GM19372 (cell line): Measurements from ENCODE around the gene MCC.

Experiments used
- ATAC-seq: cut with Tn5 transposase; IDR thresholded peaks from one replicate; pipeline ENCODE4 v1.9.1; 2021; ENCODE audit warnings: mild to moderate bottlenecking, low read depth, moderate library complexity; ENCODE audit not compliant: unreplicated experiment

Gene MCC

DNA sequence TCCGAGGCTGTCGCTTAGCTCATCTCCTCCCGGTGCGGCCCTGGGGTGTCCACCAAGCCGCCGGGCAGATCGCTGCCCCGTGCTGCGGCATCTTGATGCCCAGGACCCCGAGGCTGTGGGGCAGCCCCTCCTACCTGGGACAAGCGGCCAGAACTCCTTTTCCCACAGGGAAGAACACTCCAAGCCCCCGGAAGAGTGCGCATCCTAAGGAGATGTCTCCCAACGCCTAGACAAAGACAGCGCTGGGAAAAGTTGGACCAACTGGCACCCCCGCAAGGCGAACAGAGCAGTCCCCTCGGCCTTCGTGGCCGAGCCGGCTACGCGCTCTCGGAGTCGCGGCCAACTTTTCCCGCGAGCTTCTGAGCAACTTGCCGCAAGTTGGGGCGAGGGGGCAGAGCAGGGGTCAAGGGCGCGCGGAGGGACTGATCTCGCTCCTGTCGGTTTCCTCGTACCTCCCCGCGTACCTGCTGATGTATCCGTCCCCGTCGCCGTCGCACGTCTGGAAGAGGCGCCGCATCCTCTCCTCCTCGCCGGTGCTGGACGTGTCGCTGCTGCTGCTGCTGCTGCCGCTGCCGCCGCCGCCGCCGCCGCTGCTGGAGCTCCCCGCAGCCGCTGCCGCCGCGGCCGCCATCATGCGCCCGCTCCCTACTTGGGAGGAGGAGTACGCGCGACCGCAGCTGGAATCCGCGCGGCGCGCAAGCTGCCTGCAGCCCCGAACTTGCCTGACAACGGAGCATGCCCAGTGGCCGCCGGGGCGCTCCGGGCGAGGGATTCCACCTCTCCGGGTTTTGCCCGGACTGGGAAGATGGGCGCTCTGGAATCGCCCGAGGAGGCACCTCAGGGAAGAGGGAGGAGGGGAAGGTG lies at the start of gene MCC:
Gene MCC (minus strand): TSS at position 673 of the 864 bp plus-strand sequence.
- ATAC-seq, result peak; percentile 38

DNA sequence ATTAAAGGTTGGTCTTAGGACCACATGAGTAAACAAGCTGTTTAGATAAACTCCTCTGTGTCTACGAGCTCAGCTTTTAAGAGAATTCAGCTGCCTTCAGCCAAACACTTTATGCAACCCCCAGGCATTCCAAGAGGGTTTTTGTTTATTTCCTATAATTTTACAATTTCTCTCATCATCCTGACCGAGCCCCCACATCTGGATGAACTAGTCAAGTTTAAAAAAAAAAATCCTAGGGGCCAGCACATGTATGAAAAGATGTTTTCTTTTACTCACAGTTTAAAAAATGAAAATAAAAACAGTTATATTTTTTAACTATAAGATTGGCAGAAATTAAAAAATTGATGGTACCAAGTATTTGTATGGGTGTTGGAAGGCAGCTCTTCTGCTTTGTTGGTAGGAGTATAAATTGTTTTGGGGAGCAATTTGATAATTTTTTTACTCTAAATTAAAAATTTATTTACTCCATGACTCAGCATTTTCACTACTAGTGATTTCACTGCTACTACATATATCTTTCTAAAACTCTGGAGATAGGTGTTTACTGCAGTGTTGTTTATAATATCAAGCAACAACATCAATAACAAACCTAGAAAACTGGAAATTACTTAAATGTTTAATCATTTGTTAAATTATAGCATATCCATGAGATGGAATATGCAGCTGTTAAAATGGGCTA lies 43.4 kb upstream of the MCC start:
- ATAC-seq, result no peak

DNA sequence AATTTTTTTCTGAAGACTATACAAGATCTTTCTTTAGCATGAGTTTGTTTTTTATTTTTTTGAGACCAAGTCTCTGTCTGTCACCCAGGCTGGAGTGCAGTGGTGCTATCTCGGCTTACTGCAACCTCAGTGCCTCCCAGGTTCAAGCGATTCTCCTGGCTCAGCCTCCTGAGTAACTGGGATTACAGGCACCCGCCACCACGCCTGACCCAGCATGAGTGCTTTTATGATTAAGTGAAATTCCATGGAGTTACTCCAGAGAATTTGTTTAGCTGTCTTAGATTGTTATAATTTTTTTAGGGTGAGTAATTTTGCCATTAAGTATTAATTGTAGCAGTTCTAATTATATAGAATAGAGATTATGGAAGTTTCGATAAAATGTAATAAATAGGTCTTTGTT lies 39.5 kb upstream of the MCC start:
- no peak for ATAC-seq

DNA sequence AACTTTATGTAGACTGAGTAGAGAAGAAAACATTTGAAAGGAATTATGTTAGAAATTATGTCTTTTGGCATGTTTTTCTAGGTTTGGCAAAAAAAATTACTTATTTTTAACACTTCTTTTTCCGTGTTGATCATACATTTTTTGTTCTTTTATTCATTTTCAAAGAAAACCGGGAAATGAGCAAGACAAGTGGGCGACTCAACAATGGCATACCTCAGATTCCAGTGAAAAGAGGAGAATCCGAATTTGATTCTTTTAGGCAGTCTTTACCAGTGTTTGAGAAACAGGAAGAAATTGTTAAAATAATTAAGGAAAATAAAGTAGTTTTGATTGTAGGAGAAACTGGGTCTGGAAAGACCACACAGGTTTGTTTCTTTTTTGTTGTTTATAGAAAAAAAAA lies 38.2 kb upstream of the MCC start:
- ATAC-seq, result no peak

DNA sequence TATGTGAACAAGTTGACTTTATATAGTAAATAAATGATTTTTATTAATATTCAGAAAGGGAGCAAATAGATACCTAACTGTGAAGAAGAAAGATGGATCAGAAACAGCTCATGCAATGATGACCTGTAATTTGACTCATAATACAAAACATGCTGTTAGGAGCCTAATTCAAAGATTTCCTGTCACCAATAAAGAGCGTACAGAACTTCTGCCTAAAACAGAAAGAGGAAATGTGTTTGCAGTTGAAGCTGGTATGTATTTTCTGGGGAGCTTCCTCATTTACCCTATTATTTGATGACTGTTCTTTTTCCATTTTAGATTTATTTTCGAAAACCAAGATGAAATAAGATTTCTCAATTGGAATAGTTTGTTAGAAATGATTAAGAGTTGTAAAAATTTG lies 36.7 kb upstream of the MCC start:
- ATAC-seq, result peak; percentile 67

DNA sequence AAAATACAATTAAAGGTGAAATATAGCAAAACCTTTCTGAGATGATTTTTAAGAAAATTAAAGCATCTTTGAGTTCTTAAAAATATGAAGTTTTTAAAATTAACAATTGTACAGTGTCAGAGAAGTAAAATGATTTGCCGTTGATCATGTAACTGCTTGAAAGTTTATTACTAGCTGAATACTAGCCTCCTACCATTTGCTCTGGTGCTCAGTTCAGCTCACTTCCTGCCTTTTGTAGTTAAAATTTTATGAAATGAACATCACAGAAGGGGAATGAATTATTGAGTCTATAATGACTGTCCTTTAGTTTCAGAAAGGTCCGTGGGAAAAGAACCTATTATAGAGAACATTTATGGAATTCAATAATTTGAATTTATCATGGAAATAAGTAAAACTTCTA lies 34.9 kb upstream of the MCC start:
- no peak for ATAC-seq

DNA sequence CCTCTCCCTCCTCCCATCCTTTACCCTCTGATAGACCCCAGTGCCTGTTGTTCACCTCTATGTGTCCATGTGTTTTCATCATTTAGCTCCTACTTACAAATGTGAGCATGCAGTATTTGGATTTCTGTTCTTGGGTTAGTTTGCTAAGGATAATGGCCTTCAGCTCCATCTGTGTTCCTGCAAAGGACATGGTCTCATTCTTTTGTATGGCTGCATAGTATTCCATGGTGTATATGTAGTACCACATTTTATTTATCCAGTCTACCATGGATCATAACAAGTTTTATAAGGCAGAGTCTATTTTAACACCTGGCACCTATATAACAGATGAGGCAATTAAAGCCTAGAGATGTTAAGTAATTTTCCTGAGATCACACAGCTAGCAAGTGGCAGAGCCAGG lies 32.6 kb upstream of the MCC start:
- no peak for ATAC-seq

DNA sequence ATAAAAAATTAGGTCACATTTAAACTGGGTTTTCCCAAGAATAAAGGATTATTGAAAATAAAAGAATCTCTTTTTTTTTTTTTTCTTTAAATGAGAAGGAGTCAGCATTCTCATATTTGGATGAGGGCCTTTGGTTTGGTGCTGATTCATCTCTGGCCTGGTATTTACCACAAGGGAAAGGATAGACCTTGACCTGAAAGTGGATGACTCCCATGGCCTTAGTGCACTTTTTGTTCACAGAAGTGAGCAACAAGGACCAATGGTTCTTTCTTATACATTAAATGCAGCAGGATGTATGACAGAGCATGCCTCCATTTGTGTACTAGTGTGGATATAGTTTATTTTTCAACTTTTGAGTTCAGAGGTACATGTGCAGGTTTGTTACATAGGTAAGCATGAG lies 32.2 kb upstream of the MCC start:
- peak; percentile 49 for ATAC-seq

DNA sequence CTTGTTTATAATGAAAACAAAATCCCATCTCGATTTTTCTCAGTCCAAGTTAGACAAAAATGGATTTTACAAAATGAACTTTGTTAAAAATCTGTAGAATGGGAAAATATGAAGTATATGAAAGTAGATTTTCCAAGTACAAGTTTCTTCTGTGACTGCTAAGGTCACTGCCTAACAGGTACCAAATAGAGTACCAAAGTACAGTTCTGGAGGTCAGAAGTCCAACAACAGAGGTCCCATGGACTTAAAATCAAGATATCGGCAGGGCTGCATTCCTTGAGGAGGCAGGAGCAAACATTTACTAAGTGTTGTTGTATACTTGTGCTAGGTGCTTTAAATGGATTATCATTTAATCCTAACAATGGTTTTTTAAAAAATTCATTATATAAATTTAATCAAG lies 31.2 kb upstream of the MCC start:
- no peak for ATAC-seq

DNA sequence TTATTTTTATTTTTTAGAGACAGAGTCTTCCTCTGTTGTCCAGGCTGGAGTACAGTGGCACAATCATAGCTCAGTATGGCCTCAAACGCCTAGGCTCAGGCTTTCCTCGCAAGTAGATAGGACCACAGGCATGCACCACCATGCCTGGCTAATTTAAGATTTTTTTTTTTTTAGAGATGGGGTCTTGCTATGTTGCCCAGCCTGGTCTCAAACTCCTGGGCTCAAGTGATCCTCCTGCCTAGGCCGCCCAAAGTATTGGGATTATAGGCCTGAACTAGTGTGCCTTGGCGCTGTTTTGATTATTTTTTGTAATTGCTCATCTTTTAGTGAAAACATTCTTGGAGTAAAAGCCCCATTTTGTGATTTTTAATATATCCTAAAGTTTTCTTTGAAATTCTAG lies 30.6 kb upstream of the MCC start:
- ATAC-seq, result no peak

DNA sequence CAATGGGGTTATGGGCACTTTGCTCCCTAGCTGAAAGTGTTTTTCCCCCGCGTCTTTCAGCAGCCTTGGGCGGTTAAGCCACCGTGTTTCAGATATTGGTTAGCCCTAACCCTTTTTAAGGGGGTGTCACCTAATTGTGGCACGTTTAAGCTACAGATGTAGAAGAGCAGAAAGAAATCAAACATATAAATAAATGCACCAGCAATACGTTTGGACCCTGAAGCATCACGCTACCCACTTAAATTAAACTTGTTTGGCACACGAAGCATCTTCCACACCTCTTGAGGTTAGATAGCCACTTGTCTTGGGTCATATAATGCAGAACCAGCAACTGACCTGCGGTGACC lies 26.0 kb upstream of the MCC start:
- no peak for ATAC-seq

DNA sequence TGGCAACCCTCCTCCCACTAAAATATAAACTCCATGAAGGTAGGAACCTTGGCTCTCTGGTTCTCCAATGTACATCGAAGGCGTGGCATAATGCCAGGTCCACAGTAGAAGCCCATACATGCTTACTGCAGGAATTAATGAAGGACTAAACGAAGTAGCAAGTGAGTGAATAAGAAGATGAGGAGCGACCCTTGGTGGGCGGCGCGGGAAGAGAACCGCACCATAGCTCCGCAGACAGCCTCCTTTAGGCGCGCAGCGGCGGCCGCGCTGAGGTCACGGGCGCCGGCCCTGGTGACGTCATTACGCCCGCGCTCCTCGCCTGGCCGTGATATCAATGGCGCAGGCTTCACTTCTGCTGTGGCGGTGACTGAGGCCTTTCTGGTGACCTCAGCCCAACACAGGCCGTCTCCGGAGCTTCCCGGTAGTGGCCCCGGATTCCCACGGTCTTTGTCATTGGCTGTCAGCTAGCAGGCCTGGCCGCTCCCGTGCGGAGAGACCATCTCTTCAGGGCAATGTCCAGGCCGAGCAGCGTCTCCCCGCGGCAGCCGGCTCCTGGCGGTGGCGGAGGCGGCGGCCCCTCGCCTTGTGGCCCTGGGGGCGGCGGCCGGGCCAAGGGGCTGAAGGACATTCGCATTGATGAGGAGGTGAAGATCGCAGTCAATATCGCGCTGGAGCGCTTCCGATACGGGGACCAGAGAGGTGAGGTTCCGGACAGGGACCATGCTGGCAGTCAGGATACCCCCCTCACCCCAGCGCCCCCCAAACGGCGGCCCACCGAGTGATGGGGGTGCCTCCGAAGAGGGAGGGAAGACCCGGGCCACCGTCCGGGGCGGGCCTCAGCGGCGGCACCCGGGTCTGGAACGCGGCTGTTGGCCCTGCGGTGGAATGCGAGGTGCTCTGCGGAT lies 25.4 kb upstream of the MCC start, which contains the start of gene YTHDC2:
Gene YTHDC2 (plus strand): TSS at position 311 of the 905 bp plus-strand sequence. CDS start 202 bp downstream, at position 513.
- peak; percentile 98 for ATAC-seq

DNA sequence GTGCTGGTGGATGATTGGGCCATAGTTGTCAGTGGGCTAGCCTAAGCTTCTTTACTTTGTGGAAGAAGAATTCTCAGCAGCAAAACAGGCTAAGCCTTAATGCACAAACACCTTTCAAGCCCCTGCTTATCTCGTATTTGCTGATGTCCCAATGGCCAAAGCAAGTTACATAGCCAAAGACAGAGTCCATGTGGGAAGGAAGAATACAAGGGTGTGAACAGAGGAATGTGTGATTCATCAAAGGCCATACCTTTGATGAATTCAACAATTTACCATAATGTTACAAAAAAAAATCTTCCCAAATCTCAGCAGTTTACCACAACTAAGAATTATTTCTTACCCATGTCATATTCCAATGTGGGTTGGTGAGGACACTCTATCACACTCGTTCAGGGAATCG lies 24.1 kb upstream of the MCC start:
- no peak for ATAC-seq

DNA sequence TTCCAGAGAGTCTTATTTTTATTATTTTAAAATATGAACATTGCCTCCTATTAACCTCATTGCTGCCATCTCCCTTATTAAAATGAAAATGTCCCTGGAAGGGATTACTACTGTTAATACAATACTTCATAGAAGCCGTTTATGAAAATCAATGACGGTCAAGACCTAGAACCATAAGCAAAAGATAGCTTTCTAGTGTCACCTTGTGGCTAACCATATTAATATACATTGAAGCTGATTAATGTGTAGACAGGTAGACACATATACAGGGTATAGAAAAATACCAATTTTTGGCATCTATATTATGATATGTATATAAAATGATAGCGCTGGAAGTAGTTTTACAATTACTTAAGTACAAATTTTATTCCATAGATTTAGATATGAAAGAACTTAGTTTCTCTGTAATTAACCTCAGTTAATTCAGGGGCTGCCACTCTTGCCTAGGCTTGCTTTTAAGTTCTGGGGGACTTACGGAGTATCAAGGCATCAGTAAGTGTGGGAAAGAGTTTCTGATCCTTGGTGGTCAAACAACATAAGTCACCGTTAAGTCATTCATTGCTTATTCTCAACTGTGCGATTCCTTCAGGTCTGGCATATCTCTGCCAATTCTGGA lies 22.7 kb upstream of the MCC start:
- no peak for ATAC-seq

DNA sequence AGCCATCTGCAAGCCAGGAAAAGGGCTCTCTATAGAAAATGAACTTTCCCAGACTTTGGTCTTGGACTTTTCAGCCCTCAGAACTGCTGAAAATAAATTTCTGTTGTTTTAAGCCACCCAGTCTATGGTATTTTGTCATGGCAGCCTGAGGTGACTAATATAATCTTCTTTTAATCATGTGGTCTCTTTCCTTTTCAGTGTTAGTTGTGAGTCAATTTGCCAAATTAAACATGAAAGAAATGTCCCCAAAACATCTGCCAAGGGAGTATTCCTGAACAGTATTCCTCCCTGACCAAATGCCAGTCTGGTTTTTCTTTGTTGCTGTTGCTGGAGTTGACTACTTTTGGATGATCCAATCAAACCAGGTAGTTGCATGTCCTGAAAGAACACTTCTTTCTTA lies 20.5 kb upstream of the MCC start:
- no peak for ATAC-seq

DNA sequence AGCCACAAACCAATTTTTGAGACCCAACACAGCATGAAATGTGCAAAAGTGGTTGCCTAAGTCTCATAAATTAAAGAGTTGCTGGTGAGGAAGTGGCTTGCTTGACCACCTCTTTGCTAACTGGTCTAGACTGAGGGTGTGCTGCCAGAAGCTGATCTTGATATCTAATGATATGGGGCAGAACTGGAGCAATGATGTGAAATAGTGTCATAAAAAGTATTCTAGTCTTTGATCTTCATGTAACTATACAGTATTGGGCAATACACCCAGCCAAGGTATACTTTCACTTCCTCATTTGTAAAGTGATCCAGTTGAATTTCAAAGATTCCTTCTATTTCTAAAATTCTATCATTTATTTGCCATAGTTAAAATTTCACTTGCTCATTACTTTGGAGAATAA lies 19.3 kb upstream of the MCC start:
- ATAC-seq, result no peak

DNA sequence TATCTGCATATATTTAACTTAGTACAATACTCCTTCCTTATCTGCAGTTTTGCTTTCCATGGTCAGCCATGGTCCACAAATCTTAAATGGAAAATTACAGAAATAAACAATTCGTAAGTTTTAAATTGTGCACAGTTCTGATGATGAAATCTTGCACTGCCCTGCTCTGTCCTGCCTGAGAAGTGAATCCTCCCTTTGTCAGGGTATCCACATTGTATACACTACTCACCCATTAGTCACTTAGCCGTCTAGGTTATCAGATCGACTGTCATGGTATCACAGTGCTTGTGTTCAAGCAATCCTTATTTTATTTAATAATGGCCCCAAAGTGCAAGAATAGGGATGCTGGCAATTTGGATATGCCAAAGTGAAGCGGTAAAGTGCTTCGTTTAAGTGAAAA lies 16.9 kb upstream of the MCC start:
- ATAC-seq, result no peak

DNA sequence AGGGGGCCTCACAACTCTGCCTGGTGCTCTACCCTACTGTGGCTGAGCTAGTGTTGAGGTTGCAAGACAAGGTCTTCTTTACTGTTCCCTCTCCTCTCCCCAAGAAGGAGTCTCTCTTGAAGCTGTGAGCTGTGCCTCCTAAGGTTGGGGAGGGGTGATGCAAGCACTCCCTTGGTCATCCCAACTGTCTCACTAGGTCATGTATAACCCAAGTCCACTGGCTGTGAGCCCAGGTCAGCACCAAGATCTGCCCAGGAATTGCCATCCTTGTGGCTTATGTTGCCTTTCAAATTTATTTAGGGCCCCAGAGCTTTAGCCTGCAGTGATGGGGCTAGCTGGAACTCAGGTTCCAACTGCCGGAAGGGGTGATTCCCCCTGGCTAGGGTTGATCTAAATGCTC lies 14.9 kb upstream of the MCC start:
- no peak for ATAC-seq

DNA sequence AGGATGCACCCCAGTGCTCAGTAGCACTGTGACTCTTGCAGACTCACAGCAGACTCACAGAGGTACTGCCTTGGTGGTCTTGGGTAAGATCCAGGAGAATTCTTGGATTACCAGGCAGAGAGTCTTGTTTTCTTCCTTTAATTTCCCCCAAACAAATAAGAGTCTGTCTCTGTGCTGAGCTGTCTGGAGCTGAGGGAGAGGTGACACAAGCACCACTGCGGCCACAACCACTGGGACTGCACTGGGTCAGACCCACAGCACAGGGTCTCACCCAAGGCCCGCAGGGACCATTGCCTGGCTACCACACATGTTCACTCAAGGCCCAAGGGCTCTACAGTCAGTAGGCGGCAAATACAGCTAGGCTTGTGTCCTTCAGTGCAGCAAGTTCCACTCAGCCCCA lies 13.8 kb upstream of the MCC start:
- ATAC-seq, result no peak

DNA sequence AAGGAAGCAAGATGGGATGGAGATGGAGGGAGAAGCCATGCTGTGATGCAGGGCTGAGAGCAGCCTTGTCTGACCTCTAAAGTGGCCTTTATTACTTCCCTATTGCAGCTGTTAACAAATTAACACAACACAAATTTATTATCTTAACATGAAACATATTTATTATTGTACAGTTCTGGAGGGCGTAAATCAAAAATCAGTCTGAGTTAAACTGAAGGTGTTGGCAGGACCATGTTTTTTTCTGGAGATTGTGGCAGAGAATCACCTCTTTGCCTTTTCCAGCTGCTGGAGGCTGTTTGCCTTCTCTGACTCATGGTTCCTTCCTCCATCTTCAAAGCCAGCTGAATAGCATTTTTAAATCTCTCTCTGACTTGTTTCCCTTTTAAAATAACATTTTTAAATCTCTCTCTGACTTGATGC lies 7.2 kb upstream of the MCC start:
- no peak for ATAC-seq

DNA sequence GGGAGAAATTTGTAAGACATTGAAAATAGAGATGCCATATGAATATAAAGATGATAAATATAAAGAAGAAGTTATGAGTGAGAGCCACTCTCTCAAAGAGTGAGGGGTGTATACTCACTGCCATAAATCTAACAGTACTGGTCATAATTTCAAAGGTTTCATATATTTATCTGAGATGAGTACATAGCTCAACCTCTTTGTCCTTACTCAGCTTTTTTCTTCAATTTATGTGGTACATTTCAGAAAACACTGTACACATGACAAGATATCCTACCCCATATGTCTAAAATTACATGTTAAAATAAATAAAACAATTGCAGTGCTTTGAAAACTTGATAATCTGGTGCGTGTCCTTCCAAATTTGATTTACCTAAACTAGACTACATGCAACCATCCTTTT lies 5.2 kb upstream of the MCC start:
- no peak for ATAC-seq
